Right lobe of liver (tissue), 4 donors: Measurements from ENCODE around the gene TSPAN18.

Experiments used
- CTCF ChIP-seq, 4 donors: fragments of 200-600 bp in 3 of 4; fragments of 450-650 bp in 1 of 4; IDR thresholded peaks; one replicate each; pipeline versions ENCODE4 v1.5.1 to v1.8.0; 2016 to 2022; ENCODE audit warnings: antibody characterized with exemption in 4 of 4, mild to moderate bottlenecking in 2 of 4
- POLR2A ChIP-seq: fragments of 450-650 bp; IDR thresholded peaks from one replicate; pipeline ENCODE4 v1.6.1; 2017; ENCODE audit warnings: antibody characterized with exemption, mild to moderate bottlenecking
- donor health status: DM: no; HTN: no; CAD: no.
- donor health status: DM: no; HTN: no; CAD: no.
- donor health status: DM: no; HTN: yes; CAD: no.

GRCh38 chr11:44947114-44947513 is 220.4 kb downstream of the TSPAN18 start:
- no peak for TF ChIP-seq CTCF (IDR thresholded peaks at IDR 0.05)
- no peak for TF ChIP-seq POLR2A
